RPMI8226 (cell line): ENCODE measurements around the gene CELF2.

Source experiments
- DNase-seq: peaks from one replicate; pipeline ENCODE4 v3.0.0-alpha.2; 2015

Gene CELF2

GRCh38 chr10:11063856-11064255 is 46.2 kb downstream of the CELF2 start:
- DNase-seq, result no peak

GRCh38 chr10:11064832-11065231 is 47.2 kb downstream of the CELF2 start:
- no peak for DNase-seq

GRCh38 chr10:11065567-11065966 is 47.9 kb downstream of the CELF2 start:
- no peak for DNase-seq

GRCh38 chr10:11066520-11066919 is 48.8 kb downstream of the CELF2 start:
- DNase-seq, result no peak

GRCh38 chr10:11068861-11069633 is 51.4 kb downstream of the CELF2 start:
- no peak for DNase-seq

GRCh38 chr10:11073410-11073809 is 55.7 kb downstream of the CELF2 start:
- DNase-seq, result no peak

- DNase-seq, result no peak
These were observed 57.0 kb downstream of the CELF2 start for GRCh38 chr10:11074536-11075267.

- DNase-seq, result no peak
These were observed 58.5 kb downstream of the CELF2 start for GRCh38 chr10:11076221-11076620.

GRCh38 chr10:11080564-11080984 is 62.9 kb downstream of the CELF2 start:
- DNase-seq, result no peak

- DNase-seq, result no peak
These were observed 63.7 kb downstream of the CELF2 start for GRCh38 chr10:11081408-11081807.

- no peak for DNase-seq
These were observed 64.9 kb downstream of the CELF2 start for GRCh38 chr10:11082526-11082925.

- DNase-seq, result no peak
These were observed 65.4 kb downstream of the CELF2 start for GRCh38 chr10:11083051-11083450.

GRCh38 chr10:11085545-11085944 is 67.9 kb downstream of the CELF2 start:
- DNase-seq, result no peak

GRCh38 chr10:11086177-11086840 is 68.6 kb downstream of the CELF2 start:
- DNase-seq, result no peak

- DNase-seq, result no peak
These were observed 69.7 kb downstream of the CELF2 start for GRCh38 chr10:11087372-11087771.

- no peak for DNase-seq
These were observed 71.0 kb downstream of the CELF2 start for GRCh38 chr10:11088709-11089108.

GRCh38 chr10:11089272-11089671 is 71.6 kb downstream of the CELF2 start:
- no peak for DNase-seq

- no peak for DNase-seq
These were observed 73.9 kb downstream of the CELF2 start for GRCh38 chr10:11091517-11092102.

GRCh38 chr10:11093771-11094736 is 76.4 kb downstream of the CELF2 start:
- no peak for DNase-seq

GRCh38 chr10:11095374-11095801 is 77.7 kb downstream of the CELF2 start:
- DNase-seq, result no peak

GRCh38 chr10:11096422-11096821 is 78.8 kb downstream of the CELF2 start:
- no peak for DNase-seq

GRCh38 chr10:11097686-11098085 is 80.0 kb downstream of the CELF2 start:
- DNase-seq, result no peak
